ENCODE data around the gene POU2F1. TPM values are rescaled to one million over a fixed set of nuclear protein-coding genes. Genes with fewer than 3 reads are reported as not detected.
A peak's percentile ranks its signal among the peaks of the same experiment; 100 is the strongest.

POU2F1 gene
- total RNA-seq, 1 experiment from 2014 or later = 28.5 TPM

DNA sequence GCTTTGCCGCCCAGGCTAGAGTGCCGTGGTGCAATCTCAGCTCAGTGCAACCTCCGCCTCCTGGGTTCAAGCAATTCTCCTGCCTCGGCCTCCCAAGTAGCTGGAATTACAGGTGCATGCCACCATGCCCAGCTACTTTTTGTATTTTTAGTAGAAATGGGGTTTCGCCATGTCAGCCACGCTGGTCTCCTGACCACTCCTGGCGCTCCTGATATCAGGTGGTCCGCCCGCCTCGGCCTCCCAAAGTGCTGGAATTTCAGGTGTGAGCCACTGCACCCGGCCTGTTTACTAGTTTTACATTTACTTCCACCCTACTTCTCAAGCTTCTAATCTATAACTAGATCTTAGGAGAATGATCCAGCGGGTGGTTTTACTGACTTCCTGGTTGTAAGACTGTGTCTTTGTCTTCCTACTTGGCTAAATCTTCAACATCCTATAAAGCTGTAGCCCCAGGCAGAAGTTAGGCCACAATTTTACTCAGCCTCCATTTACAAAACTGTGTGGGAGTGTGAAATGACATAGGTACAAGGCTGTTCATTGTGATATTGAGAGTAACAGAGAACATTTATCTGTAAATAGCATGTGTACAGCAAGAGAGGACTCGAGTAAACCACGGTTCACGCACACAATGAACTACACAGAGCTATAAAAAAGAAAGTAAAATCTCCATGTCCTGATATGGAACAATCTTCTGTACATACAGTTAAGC is 9.6 kb upstream of the POU2F1 start:
- no peaks in the 10 kb centered on the region for H3F3A ChIP-seq (ENCODE audit: insufficient read depth, low read depth)
- 0 out of 2 replicates have a peak overlapping the region, but pooled peaks have one; percentile 19 for H2AFZ ChIP-seq
- H3K4me2 ChIP-seq = no peak overlapping the region
- peaks cover 13% of the 10 kb centered on the region; the same call in 1 of the 2 replicates for H3K9me3 ChIP-seq (ENCODE audit: insufficient read depth, low read depth)
- ChIA-PET POLR2A (ENCODE audit: unreplicated experiment) (no interaction called here), CTCF (interaction anchor here (0.6 kb wide), 1 partner anchor 124 kb away, joined by 6 read pairs; no protein-coding TSS in a partner anchor)
- H4K20me1 ChIP-seq (ENCODE audit: insufficient read depth) = no peaks in the 10 kb centered on the region
- intact Hi-C loops (cut with micrococcal nuclease; ENCODE audit: unreplicated experiment) = no loop called here
- H3K9me2 ChIP-seq (ENCODE audit: insufficient read depth) = no peaks in the 10 kb centered on the region
- no TSS peak for BruUV-seq (replicated peaks)
- H3K27ac ChIP-seq = no peak overlapping the region
- no peak for TF ChIP-seq EZH2 (IDR thresholded peaks at IDR 0.05; ENCODE audit: low read depth)
- TF ChIP-seq, protein P1, sequence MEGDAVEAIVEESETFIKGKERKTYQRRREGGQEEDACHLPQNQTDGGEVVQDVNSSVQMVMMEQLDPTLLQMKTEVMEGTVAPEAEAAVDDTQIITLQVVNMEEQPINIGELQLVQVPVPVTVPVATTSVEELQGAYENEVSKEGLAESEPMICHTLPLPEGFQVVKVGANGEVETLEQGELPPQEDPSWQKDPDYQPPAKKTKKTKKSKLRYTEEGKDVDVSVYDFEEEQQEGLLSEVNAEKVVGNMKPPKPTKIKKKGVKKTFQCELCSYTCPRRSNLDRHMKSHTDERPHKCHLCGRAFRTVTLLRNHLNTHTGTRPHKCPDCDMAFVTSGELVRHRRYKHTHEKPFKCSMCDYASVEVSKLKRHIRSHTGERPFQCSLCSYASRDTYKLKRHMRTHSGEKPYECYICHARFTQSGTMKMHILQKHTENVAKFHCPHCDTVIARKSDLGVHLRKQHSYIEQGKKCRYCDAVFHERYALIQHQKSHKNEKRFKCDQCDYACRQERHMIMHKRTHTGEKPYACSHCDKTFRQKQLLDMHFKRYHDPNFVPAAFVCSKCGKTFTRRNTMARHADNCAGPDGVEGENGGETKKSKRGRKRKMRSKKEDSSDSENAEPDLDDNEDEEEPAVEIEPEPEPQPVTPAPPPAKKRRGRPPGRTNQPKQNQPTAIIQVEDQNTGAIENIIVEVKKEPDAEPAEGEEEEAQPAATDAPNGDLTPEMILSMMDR (conservative IDR thresholded peaks at IDR 0.05) = no peak
- no peaks in the 10 kb centered on the region for H3K36me3 ChIP-seq (ENCODE audit: low read depth)
- no peaks in the 10 kb centered on the region for H3K27me3 ChIP-seq (ENCODE audit: insufficient read depth, low read depth)
- H3K4me1 ChIP-seq (replicated peaks; ENCODE audit: insufficient read depth) = peaks cover 14% of the 10 kb centered on the region
- peak in 1 of 2 experiments; percentile 42 for DNase-seq
- H3K4me3 ChIP-seq = no peak overlapping the region
- no peaks in the 10 kb centered on the region for H3K79me2 ChIP-seq (ENCODE audit: low read depth)

DNA sequence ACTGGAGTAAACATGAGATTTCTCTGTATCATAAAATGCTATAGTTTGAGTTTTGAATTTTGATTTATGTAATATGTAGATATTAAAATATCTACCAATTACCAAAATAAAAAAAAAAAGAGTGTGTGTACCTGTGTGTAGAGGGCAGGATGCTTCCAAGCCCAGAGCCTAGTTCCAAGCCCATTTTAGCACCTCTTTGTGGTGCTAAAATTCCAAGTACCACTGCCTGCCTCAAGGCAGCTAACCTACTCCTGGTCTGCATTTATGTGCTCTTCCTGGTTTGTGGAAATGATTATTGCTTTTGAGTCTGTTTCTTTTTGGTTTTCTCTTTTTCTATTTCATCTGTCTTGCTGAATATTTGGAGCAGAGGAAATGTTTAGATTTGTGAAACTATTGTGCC is 8.7 kb upstream of the POU2F1 start:
- no peaks in the 10 kb centered on the region for H3K36me3 ChIP-seq (ENCODE audit: low read depth)

GRCh38 chr1:167216809-167217208 is 3.9 kb upstream of the POU2F1 start:
- ChIA-PET POLR2A (ENCODE audit: unreplicated experiment) (no interaction called here), CTCF (no interaction called here)
- H2AFZ ChIP-seq = no peak overlapping the region
- no peaks in the 10 kb centered on the region for H3K36me3 ChIP-seq (ENCODE audit: low read depth)
- DNase-seq = no peak
- no peak overlapping the region for H3K4me3 ChIP-seq
- H3K4me2 ChIP-seq = no peak overlapping the region
- H3K79me2 ChIP-seq (ENCODE audit: low read depth) = no peaks in the 10 kb centered on the region
- no peaks in the 10 kb centered on the region for H4K20me1 ChIP-seq (ENCODE audit: insufficient read depth)
- intact Hi-C loops (cut with micrococcal nuclease; ENCODE audit: unreplicated experiment) = no loop called here
- 0 out of 2 replicates have a peak, but pooled peaks cover 5% of the 10 kb centered on the region for H3K9me3 ChIP-seq (ENCODE audit: insufficient read depth, low read depth)
- no peaks in the 10 kb centered on the region for H3K27me3 ChIP-seq (ENCODE audit: insufficient read depth, low read depth)
- no peaks in the 10 kb centered on the region for H3K9me2 ChIP-seq (ENCODE audit: insufficient read depth)
- peaks cover 12% of the 10 kb centered on the region for H3K4me1 ChIP-seq (replicated peaks; ENCODE audit: insufficient read depth)
- no peak overlapping the region for H3K27ac ChIP-seq
- TF ChIP-seq, protein P1 (conservative IDR thresholded peaks at IDR 0.05) = no peak
- TF ChIP-seq EZH2 (IDR thresholded peaks at IDR 0.05; ENCODE audit: low read depth) = no peak
- peaks cover 10% of the 10 kb centered on the region; the same call in 1 of the 2 replicates for H3F3A ChIP-seq (ENCODE audit: insufficient read depth, low read depth)
- no TSS peak for BruUV-seq (replicated peaks)

More for the DNA sequence above, 8.7 kb upstream of the POU2F1 start:
- Histone ChIP-seq H3F3A (ENCODE audit: insufficient read depth, low read depth) (no peaks in the 10 kb centered on the region), H4K20me1 (ENCODE audit: insufficient read depth) (no peaks in the 10 kb centered on the region), H3K4me1 (replicated peaks; ENCODE audit: insufficient read depth) (peaks cover 14% of the 10 kb centered on the region), H3K4me2 (no peak overlapping the region), H3K9me2 (ENCODE audit: insufficient read depth) (no peaks in the 10 kb centered on the region), H3K4me3 (no peak overlapping the region), H3K27me3 (ENCODE audit: insufficient read depth, low read depth) (no peaks in the 10 kb centered on the region), H3K27ac (no peak overlapping the region), H3K9me3 (ENCODE audit: insufficient read depth, low read depth) (peaks cover 18% of the 10 kb centered on the region; the same call in 1 of the 2 replicates), H2AFZ (no peak overlapping the region), H3K79me2 (ENCODE audit: low read depth) (no peaks in the 10 kb centered on the region)
- POLR2A ChIA-PET (ENCODE audit: unreplicated experiment) = no interaction called here
- intact Hi-C loops (cut with micrococcal nuclease; ENCODE audit: unreplicated experiment) = no loop called here
- BruUV-seq (replicated peaks) = no TSS peak
- no peak for DNase-seq
- CTCF ChIA-PET = interaction anchor here (0.6 kb wide), 1 partner anchor 8 kb away, joined by 8 read pairs; no protein-coding TSS in a partner anchor
- no peak for TF ChIP-seq EZH2 (IDR thresholded peaks at IDR 0.05; ENCODE audit: low read depth)
- TF ChIP-seq, protein P1 (conservative IDR thresholded peaks at IDR 0.05) = no peak
